GM12873 (cell line): ENCODE measurements around the gene TRAF3.

ENCODE experiments used
- CTCF ChIP-seq: IDR thresholded peaks from 2 replicates; pipeline ENCODE4 v1.5.1; 2012; ENCODE audit warnings: low read depth, mild to moderate bottlenecking, moderate library complexity, low read length, control low read depth; ENCODE audit not compliant: insufficient read depth; ENCODE audit errors: missing control alignments

Gene TRAF3

DNA sequence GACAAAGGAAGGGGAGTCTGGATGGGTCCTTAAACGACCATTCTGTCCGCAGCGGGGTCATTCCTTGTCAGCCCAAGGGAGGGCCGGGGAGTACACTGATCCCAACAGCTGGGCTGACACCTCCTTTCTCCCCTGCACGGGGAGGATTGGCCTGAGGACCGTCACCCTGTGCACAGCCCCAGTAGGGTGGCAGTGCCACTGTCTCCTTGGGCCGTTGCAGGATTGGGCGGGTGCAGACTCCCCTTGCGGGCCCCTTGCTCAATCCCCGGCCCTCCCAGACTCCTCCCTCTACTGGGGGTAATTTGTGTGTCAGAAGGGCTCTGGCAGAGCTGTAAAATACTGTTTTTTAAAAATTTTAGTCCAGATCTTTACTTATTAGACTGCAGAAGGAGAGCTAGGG lies 132.7 kb downstream of the TRAF3 start:
- no peak for TF ChIP-seq CTCF

DNA sequence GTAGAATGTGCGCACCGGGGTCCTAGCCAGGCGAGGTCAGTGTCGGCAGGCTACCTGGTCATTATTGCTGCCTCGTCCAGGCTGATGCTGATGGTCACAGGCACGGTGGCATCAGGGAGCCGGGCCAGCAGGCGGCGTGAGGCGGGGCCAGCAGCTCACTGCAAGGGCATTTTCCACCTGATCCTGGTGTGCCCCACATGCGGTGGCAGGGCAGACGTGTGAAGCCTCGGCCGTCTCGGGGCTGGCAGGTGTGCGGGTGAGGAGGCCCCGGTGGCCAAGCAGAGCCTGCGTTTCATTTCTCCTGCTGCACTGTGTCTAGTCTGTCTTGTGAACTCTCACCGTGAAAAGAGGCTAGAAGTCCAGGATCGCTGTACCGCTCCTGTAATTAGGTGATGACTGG lies 133.2 kb downstream of the TRAF3 start:
- TF ChIP-seq CTCF, result no peak

DNA sequence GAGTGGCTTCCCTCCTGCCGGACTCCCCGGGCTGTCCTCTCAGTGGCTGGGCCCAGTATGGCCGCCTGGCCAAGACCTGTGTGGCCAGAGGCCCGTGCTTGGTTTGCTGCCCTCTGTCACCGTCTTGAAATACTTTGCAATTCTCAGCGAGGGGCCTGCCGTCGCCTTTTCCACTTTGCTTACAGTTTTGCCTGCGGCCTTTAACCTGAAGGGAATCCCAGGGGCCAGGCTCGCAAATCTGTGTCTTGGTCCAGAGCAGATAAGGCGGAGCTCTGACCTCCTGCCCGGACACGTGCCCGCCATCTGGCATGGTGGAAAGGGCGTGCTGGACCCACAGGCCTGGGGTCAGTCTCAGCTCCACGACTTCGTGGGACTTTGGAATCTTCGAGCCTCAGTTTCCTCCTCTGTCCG lies 134.3 kb downstream of the TRAF3 start:
- no peak for TF ChIP-seq CTCF

DNA sequence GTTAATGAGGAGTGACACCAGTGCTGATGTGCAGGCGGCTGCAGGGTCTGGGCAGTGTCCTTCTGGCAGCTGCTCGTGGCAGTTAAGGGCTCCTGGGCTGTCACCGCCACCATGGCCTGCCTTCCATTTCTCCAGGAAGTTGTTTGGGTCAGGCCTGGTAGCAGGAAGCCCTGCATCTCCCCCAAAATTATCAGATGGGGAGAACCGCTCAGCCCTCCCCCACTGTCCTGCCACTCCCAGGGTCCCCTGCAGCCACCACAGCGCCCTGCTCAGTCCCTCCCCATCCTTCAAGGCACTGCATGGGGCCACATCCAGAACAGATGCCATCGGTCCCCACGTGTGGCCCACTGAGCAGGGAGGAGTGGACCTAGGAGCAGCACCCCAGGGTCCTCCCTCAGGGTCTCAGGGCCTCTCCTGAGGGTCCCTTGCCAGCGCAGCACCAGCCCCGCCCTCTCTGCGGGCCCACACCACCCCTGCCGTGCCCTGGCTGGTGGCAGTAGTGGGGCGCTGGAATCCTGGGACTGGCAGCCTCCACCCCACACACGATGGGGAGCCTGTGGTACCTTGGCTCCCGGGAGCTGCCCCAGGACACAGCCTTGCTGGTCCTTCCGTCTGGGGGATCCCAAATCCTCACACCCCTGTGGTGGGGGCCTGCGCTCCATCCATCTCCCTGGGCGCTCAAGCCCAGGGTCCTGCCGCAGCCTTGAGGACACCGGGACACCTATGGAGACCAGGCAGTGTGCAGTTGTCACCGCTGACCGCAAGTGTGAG lies 134.9 kb downstream of the TRAF3 start:
- TF ChIP-seq CTCF, result no peak

GRCh38 chr14:102913341-102914211 lies 136.3 kb downstream of the TRAF3 start:
- no peak for TF ChIP-seq CTCF

DNA sequence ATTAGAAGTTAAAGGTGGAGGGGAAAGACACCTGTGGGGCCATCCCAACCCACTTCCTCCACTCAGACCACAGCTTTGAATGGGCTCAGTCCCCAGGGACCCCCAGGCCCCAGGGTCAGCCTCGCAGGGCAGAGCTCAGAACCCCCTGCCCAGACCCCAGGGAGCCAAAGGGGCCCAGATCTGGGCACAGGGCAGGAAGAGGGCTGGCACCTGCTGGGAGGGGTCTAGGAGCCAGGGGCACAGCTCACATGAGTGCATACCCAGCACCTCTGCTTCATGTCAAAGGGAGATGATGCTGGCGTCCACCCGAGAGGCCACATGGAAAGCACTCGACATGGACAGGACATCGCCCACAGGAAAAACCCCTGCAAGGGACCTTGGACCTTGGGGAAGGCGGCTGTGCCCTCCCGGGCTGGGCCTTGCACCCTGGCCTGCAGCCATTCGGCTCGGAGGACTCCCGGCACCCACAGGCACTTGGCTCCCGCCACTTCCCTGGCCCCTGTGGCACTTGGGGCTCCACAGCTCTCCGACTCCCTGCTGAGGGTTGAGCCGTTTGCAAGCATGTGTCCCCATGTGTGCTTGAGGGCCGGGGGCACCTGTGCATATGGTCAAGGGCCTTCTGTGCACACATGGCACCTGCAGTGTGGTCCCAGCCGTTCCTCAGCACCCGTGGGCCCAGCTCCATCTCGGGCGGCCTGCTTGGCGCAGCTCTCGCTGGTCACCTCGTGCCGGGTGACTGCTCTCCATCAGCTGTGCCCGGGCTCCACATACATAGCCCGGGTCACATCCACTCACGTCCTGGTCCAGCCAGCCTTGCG lies 137.4 kb downstream of the TRAF3 start:
- TF ChIP-seq CTCF, result no peak
